Measurements from ENCODE around the gene SPP1. TPM values are rescaled to one million over a fixed set of nuclear protein-coding genes. Genes with fewer than 3 reads are reported as not detected.

SPP1 gene
- polyA plus RNA-seq, 1 of the 3 experiments (the other 2 are of a cell fraction), result 0.82 TPM

DNA sequence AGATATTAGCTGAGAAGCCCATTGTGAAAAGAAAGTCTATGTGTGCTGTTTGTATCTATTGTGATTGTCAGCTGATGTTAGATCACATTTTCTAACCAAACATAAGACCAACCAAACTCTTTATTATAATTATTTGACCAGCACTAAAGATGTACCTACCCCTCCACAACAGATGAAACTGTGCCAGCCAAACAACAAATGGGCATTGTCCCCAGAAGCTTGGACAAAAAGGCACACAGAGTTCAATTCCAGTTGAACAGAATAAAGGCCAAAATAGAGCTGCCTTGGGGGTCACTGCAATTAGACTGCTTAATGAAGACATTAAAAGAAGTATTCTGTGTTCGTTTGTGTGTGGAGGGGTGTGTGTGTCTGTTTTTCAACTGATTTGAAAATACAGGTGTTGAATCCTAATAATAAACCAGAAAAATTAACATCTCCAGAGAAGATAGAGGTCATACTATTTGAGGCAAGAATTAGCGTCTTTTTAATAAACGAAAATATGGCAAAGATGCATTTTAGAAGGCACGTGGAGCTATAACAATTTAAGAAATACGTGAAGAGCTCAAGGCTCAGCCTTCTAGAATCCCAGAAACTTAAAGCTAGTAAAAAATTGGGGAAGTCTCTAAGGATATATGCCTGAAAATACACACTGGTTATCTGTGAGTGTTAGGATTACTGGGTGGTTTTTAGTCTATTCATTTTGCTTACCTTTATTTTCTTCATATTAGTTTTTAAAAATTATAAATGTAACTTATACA is 2.2 kb downstream of the SPP1 start:
- H3K4me1 ChIP-seq (ENCODE audit: control insufficient read depth in 1 of 2, insufficient read depth in 2 of 2, low read depth in 1 of 2, low read length in 1 of 2), result no peaks in the 10 kb centered on the region; a peak in 1 of 4 replicates
- WGBS (ENCODE audit: low lambda C conversion rate), result 76% methylated on average over 5 of the region's 5 CpGs
- H3K9me2 ChIP-seq, result peaks cover 3% of the 10 kb centered on the region; the same call in 1 of the 2 replicates
- peaks cover 10% of the 10 kb centered on the region; the same call in 1 of the 2 replicates for H3K27me3 ChIP-seq (ENCODE audit: insufficient read depth)
- H3F3A ChIP-seq (replicated peaks; ENCODE audit: insufficient read depth), result no peaks in the 10 kb centered on the region
- ChIA-PET POLR2A (no interaction called here), CTCF (interaction anchor here (1.0 to 12.0 kb wide), 4 partner anchors 9 to 298 kb away, joined by 3 to 182 read pairs (median 38); no protein-coding TSS in a partner anchor)
- no peak overlapping the region for H3K4me3 ChIP-seq (ENCODE audit: low read depth in 2 of 2, low read length in 1 of 2)
- H3K9me3 ChIP-seq, result no peaks in the 10 kb centered on the region
- no peaks in the 10 kb centered on the region for H4K20me1 ChIP-seq (ENCODE audit: insufficient read depth)
- no peak overlapping the region for H3K4me2 ChIP-seq
- no peak overlapping the region for H3K9ac ChIP-seq
- DNase-seq, result no peak
- no peaks in the 10 kb centered on the region for H3K79me2 ChIP-seq (ENCODE audit: insufficient read depth)
- TF ChIP-seq NFIC (IDR thresholded peaks at IDR 0.05; ENCODE audit: borderline replicate concordance) (no peak), USF1 (IDR thresholded peaks at IDR 0.05; ENCODE audit: borderline replicate concordance, low read depth) (no peak), SIN3A (IDR thresholded peaks at IDR 0.05; ENCODE audit: borderline replicate concordance, low read depth, low read length) (no peak), RFX5 (IDR thresholded peaks at IDR 0.05; ENCODE audit: low read length) (no peak), RCOR1 (IDR thresholded peaks at IDR 0.05; ENCODE audit: low read length) (no peak), USF2 (IDR thresholded peaks at IDR 0.05; ENCODE audit: borderline replicate concordance, low read depth, low read length) (no peak), TAF1 (IDR thresholded peaks at IDR 0.05; ENCODE audit: borderline replicate concordance, low read depth, low read length) (no peak), SMC3 (IDR thresholded peaks at IDR 0.05; ENCODE audit: low read depth, low read length) (no peak), TEAD4 (IDR thresholded peaks at IDR 0.05; ENCODE audit: borderline replicate concordance, insufficient read depth) (no peak), FOSL2 (IDR thresholded peaks at IDR 0.05; ENCODE audit: borderline replicate concordance, low read depth) (no peak), NRF1 (IDR thresholded peaks at IDR 0.05; ENCODE audit: low read depth, low read length) (no peak)
- TF ChIP-seq, protein P1, sequence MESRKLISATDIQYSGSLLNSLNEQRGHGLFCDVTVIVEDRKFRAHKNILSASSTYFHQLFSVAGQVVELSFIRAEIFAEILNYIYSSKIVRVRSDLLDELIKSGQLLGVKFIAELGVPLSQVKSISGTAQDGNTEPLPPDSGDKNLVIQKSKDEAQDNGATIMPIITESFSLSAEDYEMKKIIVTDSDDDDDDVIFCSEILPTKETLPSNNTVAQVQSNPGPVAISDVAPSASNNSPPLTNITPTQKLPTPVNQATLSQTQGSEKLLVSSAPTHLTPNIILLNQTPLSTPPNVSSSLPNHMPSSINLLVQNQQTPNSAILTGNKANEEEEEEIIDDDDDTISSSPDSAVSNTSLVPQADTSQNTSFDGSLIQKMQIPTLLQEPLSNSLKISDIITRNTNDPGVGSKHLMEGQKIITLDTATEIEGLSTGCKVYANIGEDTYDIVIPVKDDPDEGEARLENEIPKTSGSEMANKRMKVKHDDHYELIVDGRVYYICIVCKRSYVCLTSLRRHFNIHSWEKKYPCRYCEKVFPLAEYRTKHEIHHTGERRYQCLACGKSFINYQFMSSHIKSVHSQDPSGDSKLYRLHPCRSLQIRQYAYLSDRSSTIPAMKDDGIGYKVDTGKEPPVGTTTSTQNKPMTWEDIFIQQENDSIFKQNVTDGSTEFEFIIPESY (IDR thresholded peaks at IDR 0.05; ENCODE audit: borderline replicate concordance, low read depth), result no peak
- TF ChIP-seq, protein P2, sequence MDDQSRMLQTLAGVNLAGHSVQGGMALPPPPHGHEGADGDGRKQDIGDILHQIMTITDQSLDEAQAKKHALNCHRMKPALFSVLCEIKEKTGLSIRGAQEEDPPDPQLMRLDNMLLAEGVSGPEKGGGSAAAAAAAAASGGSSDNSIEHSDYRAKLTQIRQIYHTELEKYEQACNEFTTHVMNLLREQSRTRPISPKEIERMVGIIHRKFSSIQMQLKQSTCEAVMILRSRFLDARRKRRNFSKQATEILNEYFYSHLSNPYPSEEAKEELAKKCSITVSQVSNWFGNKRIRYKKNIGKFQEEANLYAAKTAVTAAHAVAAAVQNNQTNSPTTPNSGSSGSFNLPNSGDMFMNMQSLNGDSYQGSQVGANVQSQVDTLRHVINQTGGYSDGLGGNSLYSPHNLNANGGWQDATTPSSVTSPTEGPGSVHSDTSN (IDR thresholded peaks at IDR 0.05), result no peak
- no peak overlapping the region for H2AFZ ChIP-seq (ENCODE audit: low read depth)
- H3K36me3 ChIP-seq (replicated peaks in 1 of 2; ENCODE audit: control insufficient read depth in 1 of 2, insufficient read depth in 2 of 2, low read length in 1 of 2), result no peaks in the 10 kb centered on the region
- H3K27ac ChIP-seq (ENCODE audit: low read depth in 2 of 2, low read length in 1 of 2), result no peak overlapping the region

All from SK-N-SH (cell line).